SK-N-DZ (cell line): ENCODE results near the gene CIC.
"Not testable (repeated sequence)": the region's sequence is repeated elsewhere in the genome, so short reads cannot be mapped to it uniquely, and the experiment has no call there.

Experiments
- DNase-seq: peaks from one replicate; pipeline ENCODE4 v3.0.0-alpha.2; 2015; ENCODE audit warnings: low spot score

Gene CIC

GRCh38 chr19:42254089-42254849 is 14.8 kb upstream of the CIC start:
- peak; percentile 56 for DNase-seq

- DNase-seq = peak; percentile 83
Observed at GRCh38 chr19:42254850-42255765, 13.9 kb upstream of the CIC start, which contains the start of gene ERF. Gene ERF, minus strand, starts transcription at chr19:42255128. Its CDS starts 129 bp downstream, at chr19:42254999.

GRCh38 chr19:42255766-42256745 is 13.0 kb upstream of the CIC start:
- DNase-seq = peak; percentile 72

- DNase-seq = not testable (repeated sequence)
Observed at GRCh38 chr19:42257842-42258241, 11.2 kb upstream of the CIC start.

GRCh38 chr19:42261763-42262162 is 7.3 kb upstream of the CIC start:
- DNase-seq = no peak

- DNase-seq = not testable (repeated sequence)
Observed at GRCh38 chr19:42266105-42266504, 2.9 kb upstream of the CIC start.

- not testable (repeated sequence) for DNase-seq
Observed at GRCh38 chr19:42266928-42267603, 2.0 kb upstream of the CIC start.

- no peak for DNase-seq
Observed at GRCh38 chr19:42267644-42268141, 1.4 kb upstream of the CIC start.

- DNase-seq = peak; percentile 99
Observed at GRCh38 chr19:42268142-42268703, 829 bp upstream of the CIC start.

- no peak for DNase-seq
Observed at GRCh38 chr19:42269478-42270345, 660 bp downstream of the CIC start.

- DNase-seq = no peak
Observed at GRCh38 chr19:42270346-42271044, 1.4 kb downstream of the CIC start.

- DNase-seq = no peak
Observed at GRCh38 chr19:42271045-42271419, 2.0 kb downstream of the CIC start.

GRCh38 chr19:42271861-42272534 is 2.9 kb downstream of the CIC start:
- no peak for DNase-seq

- DNase-seq = no peak
Observed at GRCh38 chr19:42272535-42272897, 3.5 kb downstream of the CIC start.

- DNase-seq = no peak
Observed at GRCh38 chr19:42272989-42273406, 3.9 kb downstream of the CIC start.

GRCh38 chr19:42273407-42274064 is 4.5 kb downstream of the CIC start:
- DNase-seq = no peak

- DNase-seq = no peak
Observed at GRCh38 chr19:42274065-42274682, 5.1 kb downstream of the CIC start.
